ENCODE measurements around the gene DHCR24. TPM values are rescaled to one million over a fixed set of nuclear protein-coding genes. Genes with fewer than 3 reads are reported as not detected.

The DHCR24 gene
- polyA plus RNA-seq, 1 donor (not counting 4 experiments of a cell fraction or from before 2014, with no cell fraction given) = 363 TPM

DNA sequence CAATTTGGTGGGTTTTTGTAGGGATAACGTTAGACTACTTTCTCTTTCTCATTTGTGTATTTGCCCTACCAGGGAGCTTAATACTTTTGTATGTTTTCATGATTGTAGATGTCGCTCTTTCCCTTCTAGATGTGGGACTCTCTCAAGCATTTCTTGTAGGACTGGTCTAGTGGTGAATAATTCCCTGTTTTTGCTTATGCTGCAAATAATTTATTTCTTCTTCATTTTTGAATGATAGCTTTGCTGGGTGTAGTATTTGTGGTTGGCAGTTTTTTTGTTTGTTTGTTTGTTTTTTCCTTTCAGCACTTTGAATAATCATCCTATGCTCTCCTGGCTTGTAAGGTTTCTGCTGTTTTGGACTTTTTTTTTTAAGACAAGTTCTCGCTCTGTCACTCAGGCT lies 63.3 kb downstream of the DHCR24 start:
- no peak overlapping the region for H3K4me3 ChIP-seq (ENCODE audit: control insufficient read depth in 2 of 3, extremely low read depth in 1 of 3, insufficient read depth in 2 of 3, low read depth in 1 of 3, low read length in 3 of 3)
- no peak overlapping the region for H3K4me2 ChIP-seq (ENCODE audit: control insufficient read depth, extremely low read depth, insufficient read depth, low read depth, low read length)
- no peaks in the 10 kb centered on the region for H3K9me1 ChIP-seq (ENCODE audit: control insufficient read depth, extremely low read depth, insufficient read depth, low read length)
- TF ChIP-seq EZH2 (IDR thresholded peaks at IDR 0.05; ENCODE audit: low read length) = no peak
- TF ChIP-seq, protein P1, sequence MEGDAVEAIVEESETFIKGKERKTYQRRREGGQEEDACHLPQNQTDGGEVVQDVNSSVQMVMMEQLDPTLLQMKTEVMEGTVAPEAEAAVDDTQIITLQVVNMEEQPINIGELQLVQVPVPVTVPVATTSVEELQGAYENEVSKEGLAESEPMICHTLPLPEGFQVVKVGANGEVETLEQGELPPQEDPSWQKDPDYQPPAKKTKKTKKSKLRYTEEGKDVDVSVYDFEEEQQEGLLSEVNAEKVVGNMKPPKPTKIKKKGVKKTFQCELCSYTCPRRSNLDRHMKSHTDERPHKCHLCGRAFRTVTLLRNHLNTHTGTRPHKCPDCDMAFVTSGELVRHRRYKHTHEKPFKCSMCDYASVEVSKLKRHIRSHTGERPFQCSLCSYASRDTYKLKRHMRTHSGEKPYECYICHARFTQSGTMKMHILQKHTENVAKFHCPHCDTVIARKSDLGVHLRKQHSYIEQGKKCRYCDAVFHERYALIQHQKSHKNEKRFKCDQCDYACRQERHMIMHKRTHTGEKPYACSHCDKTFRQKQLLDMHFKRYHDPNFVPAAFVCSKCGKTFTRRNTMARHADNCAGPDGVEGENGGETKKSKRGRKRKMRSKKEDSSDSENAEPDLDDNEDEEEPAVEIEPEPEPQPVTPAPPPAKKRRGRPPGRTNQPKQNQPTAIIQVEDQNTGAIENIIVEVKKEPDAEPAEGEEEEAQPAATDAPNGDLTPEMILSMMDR (optimal IDR thresholded peaks at IDR 0.05 in 1 of 3, IDR thresholded peaks at IDR 0.05 in 1 of 3, conservative IDR thresholded peaks at IDR 0.05 in 1 of 3; ENCODE audit: extremely low read depth in 1 of 3, insufficient read depth in 2 of 3, low read length in 3 of 3) = no peak
- peaks cover 8% of the 10 kb centered on the region for H3K4me1 ChIP-seq (ENCODE audit: control insufficient read depth, extremely low read depth, insufficient read depth, low read length)
- H3K9me3 ChIP-seq (ENCODE audit: control insufficient read depth, low read depth, low read length) = no peaks in the 10 kb centered on the region
- H3K27ac ChIP-seq (ENCODE audit: control insufficient read depth, insufficient read depth, low read length) = no peak overlapping the region
- no peaks in the 10 kb centered on the region for H4K20me1 ChIP-seq (ENCODE audit: control insufficient read depth, extremely low read depth, insufficient read depth, low read length)
- H3K36me3 ChIP-seq (ENCODE audit: control insufficient read depth in 2 of 2, extremely low read depth in 1 of 2, insufficient read depth in 2 of 2, low read length in 2 of 2) = no peaks in the 10 kb centered on the region
- no peak overlapping the region for H2AFZ ChIP-seq (ENCODE audit: control insufficient read depth, low read length)
- FAIRE-seq = no peak
- dilution Hi-C loops (cut with MboI; ENCODE audit: extremely low pct_ligation_motif_present, low sequenced_read_pairs) = no loop called here
- H3K9ac ChIP-seq (ENCODE audit: control insufficient read depth, extremely low read depth, insufficient read depth, low read length) = no peak overlapping the region
- H3K79me2 ChIP-seq (ENCODE audit: control insufficient read depth, insufficient read depth, low read length) = no peaks in the 10 kb centered on the region
- no peaks in the 10 kb centered on the region for H3K27me3 ChIP-seq (ENCODE audit: control insufficient read depth, extremely low read depth, insufficient read depth, low read length)
- no peak for DNase-seq (ENCODE audit: low read depth, low spot score)

DNA sequence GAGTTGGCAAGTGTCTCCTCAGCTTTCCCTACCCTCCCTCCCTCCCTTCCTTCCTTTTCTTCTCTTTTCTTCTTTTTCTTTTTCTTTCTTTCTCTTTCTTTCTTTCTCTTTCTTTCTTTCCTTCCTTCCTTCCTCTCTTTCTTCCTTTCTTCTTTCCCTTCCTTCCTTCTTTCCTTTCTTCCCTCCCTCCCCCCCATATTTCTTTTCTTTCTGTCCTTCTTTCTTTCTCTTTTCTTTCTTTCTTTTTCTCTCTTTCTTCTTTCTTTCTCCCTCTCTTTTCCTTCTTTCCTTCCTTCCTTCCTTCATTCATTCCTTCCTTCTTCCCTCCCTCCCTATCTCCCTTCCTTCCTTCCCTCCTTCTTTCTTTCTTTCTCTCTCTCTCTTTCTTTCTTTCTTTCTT lies 67.3 kb downstream of the DHCR24 start:
- Histone ChIP-seq H3K79me2 (ENCODE audit: control insufficient read depth, insufficient read depth, low read length) (no peaks in the 10 kb centered on the region), H3K4me1 (ENCODE audit: control insufficient read depth, extremely low read depth, insufficient read depth, low read length) (peaks cover 10% of the 10 kb centered on the region), H3K4me2 (ENCODE audit: control insufficient read depth, extremely low read depth, insufficient read depth, low read depth, low read length) (no peak overlapping the region), H3K36me3 (ENCODE audit: control insufficient read depth in 2 of 2, extremely low read depth in 1 of 2, insufficient read depth in 2 of 2, low read length in 2 of 2) (no peaks in the 10 kb centered on the region), H3K9me3 (ENCODE audit: control insufficient read depth, low read depth, low read length) (no peaks in the 10 kb centered on the region), H3K9me1 (ENCODE audit: control insufficient read depth, extremely low read depth, insufficient read depth, low read length) (no peaks in the 10 kb centered on the region), H3K9ac (ENCODE audit: control insufficient read depth, extremely low read depth, insufficient read depth, low read length) (no peak overlapping the region), H3K27me3 (ENCODE audit: control insufficient read depth, extremely low read depth, insufficient read depth, low read length) (peaks cover 7% of the 10 kb centered on the region), H2AFZ (ENCODE audit: control insufficient read depth, low read length) (no peak overlapping the region), H3K4me3 (ENCODE audit: control insufficient read depth in 2 of 3, extremely low read depth in 1 of 3, insufficient read depth in 2 of 3, low read depth in 1 of 3, low read length in 3 of 3) (no peak overlapping the region), H3K27ac (ENCODE audit: control insufficient read depth, insufficient read depth, low read length) (no peak overlapping the region), H4K20me1 (ENCODE audit: control insufficient read depth, extremely low read depth, insufficient read depth, low read length) (no peaks in the 10 kb centered on the region)
- no peak for TF ChIP-seq EZH2 (IDR thresholded peaks at IDR 0.05; ENCODE audit: low read length)
- TF ChIP-seq, protein P1 (optimal IDR thresholded peaks at IDR 0.05 in 1 of 3, IDR thresholded peaks at IDR 0.05 in 1 of 3, conservative IDR thresholded peaks at IDR 0.05 in 1 of 3; ENCODE audit: extremely low read depth in 1 of 3, insufficient read depth in 2 of 3, low read length in 3 of 3) = no peak
- no peak for DNase-seq (ENCODE audit: low read depth, low spot score)
- dilution Hi-C loops (cut with MboI; ENCODE audit: extremely low pct_ligation_motif_present, low sequenced_read_pairs) = no loop called here
- FAIRE-seq = no peak

Measured in keratinocyte (primary cell).